HG02970 (cell line): ENCODE measurements around the gene HIGD1C.
"Not testable (repeated sequence)": the region's sequence is repeated elsewhere in the genome, so short reads cannot be mapped to it uniquely, and the experiment has no call there.

Experiments
- ATAC-seq: cut with Tn5 transposase; IDR thresholded peaks from one replicate; pipeline ENCODE4 v1.9.1; 2021; ENCODE audit warnings: mild to moderate bottlenecking, moderate library complexity, moderate number of reproducible peaks; ENCODE audit not compliant: unreplicated experiment, low FRiP score

Gene HIGD1C

GRCh38 chr12:51013441-51013840 is 61.1 kb downstream of the HIGD1C start:
- ATAC-seq = no peak

GRCh38 chr12:51014467-51014866 is 62.1 kb downstream of the HIGD1C start:
- not testable (repeated sequence) for ATAC-seq

- no peak for ATAC-seq
Measured at GRCh38 chr12:51017452-51017851, 65.1 kb downstream of the HIGD1C start.

- ATAC-seq = no peak
Measured at GRCh38 chr12:51018956-51019355, 66.6 kb downstream of the HIGD1C start.

GRCh38 chr12:51019927-51020326 is 67.6 kb downstream of the HIGD1C start:
- no peak for ATAC-seq
